Liver (tissue), 9 donors: ENCODE data around the gene MAPK8. TPM values are rescaled to one million over a fixed set of nuclear protein-coding genes. Genes with fewer than 3 reads are reported as not detected.

Source experiments
- DNase-seq: peaks from one replicate; pipeline ENCODE4 v3.0.0-alpha.2; 2017; ENCODE audit warnings: low spot score
- H3K27ac ChIP-seq, 2 donors: one replicate each; pipeline ENCODE4 v1.7.0; 2013; ENCODE audit warnings: inconsistent platforms in 2 of 2, low read length in 2 of 2, control low read depth in 1 of 2, low read depth in 1 of 2, mild to moderate bottlenecking in 1 of 2
- H3K27me3 ChIP-seq, 4 donors: one replicate each; pipeline versions ENCODE4 v1.6.1 to v1.7.0; 2013; ENCODE audit warnings: low read length in 3 of 4, inconsistent platforms in 1 of 4, mild to moderate bottlenecking in 1 of 4, moderate library complexity in 1 of 4; ENCODE audit not compliant: control insufficient read depth in 4 of 4, insufficient read depth in 4 of 4
- H3K36me3 ChIP-seq, 4 donors: one replicate each; pipeline versions ENCODE4 v1.6.1 to v1.7.0; 2013; ENCODE audit warnings: low read length in 3 of 4, mild to moderate bottlenecking in 3 of 4, low read depth in 1 of 4, moderate library complexity in 1 of 4; ENCODE audit not compliant: control insufficient read depth in 4 of 4, insufficient read depth in 3 of 4
- H3K4me1 ChIP-seq, 4 donors: one replicate each; pipeline versions ENCODE4 v1.6.1 to v1.7.0; 2013; ENCODE audit warnings: low read length in 3 of 4, mild to moderate bottlenecking in 3 of 4, moderate library complexity in 1 of 4; ENCODE audit not compliant: control insufficient read depth in 4 of 4, insufficient read depth in 4 of 4
- H3K4me3 ChIP-seq, 3 donors: one replicate each; pipeline versions ENCODE4 v1.6.1 to v1.7.0; 2013; ENCODE audit warnings: low read length in 3 of 3, control low read depth in 1 of 3, low read depth in 1 of 3, mild to moderate bottlenecking in 1 of 3
- H3K9ac ChIP-seq, 2 donors: one replicate each; pipeline ENCODE4 v1.7.0; 2013; ENCODE audit warnings: low read length in 2 of 2, mild to moderate bottlenecking in 2 of 2, moderate library complexity in 2 of 2, control low read depth in 1 of 2, low read depth in 1 of 2
- H3K9me3 ChIP-seq, 4 donors: one replicate each; pipeline versions ENCODE4 v1.6.1 to v1.7.0; 2013; ENCODE audit warnings: low read length in 3 of 4; ENCODE audit not compliant: control insufficient read depth in 4 of 4
- EGR1 ChIP-seq, 2 donors: IDR thresholded peaks; 2 replicates each; pipeline ENCODE4 v1.6.1; 2016 to 2018; ENCODE audit warnings: antibody characterized with exemption in 2 of 2, low read depth in 2 of 2
- FOXA2 ChIP-seq: IDR thresholded peaks from 2 replicates; pipeline ENCODE4 v1.6.1; 2016; ENCODE audit warnings: antibody characterized with exemption
- GABPA ChIP-seq, 2 donors: IDR thresholded peaks in 1 of 2; conservative IDR thresholded peaks in 1 of 2; 2 replicates each; pipeline ENCODE4 v1.6.1; 2016; ENCODE audit warnings: antibody characterized with exemption in 2 of 2, mild to moderate bottlenecking in 1 of 2, moderate library complexity in 1 of 2
- HNF4A ChIP-seq, 2 donors: conservative IDR thresholded peaks; 2 replicates each; pipeline ENCODE4 v1.6.1; 2016; ENCODE audit warnings: antibody characterized with exemption in 2 of 2, mild to moderate bottlenecking in 2 of 2
- HNF4G ChIP-seq: IDR thresholded peaks from 2 replicates; pipeline ENCODE4 v1.6.1; 2016; ENCODE audit warnings: antibody characterized with exemption
- JUND ChIP-seq, 2 donors: IDR thresholded peaks; 2 replicates each; pipeline ENCODE4 v1.6.1; 2016; ENCODE audit warnings: antibody characterized with exemption in 2 of 2
- MAX ChIP-seq: IDR thresholded peaks from 2 replicates; pipeline ENCODE4 v1.6.1; 2016; ENCODE audit warnings: antibody characterized with exemption
- NR2F2 ChIP-seq: IDR thresholded peaks from 2 replicates; pipeline ENCODE4 v1.6.1; 2016; ENCODE audit warnings: antibody characterized with exemption
- RAD21 ChIP-seq, 2 donors: IDR thresholded peaks; 2 replicates each; pipeline ENCODE4 v1.6.1; 2016; ENCODE audit warnings: antibody characterized with exemption in 2 of 2, mild to moderate bottlenecking in 2 of 2
- REST ChIP-seq: IDR thresholded peaks from 2 replicates; pipeline ENCODE4 v1.6.1; 2016; ENCODE audit warnings: antibody characterized with exemption, mild to moderate bottlenecking
- SP1 ChIP-seq: IDR thresholded peaks from 2 replicates; pipeline ENCODE4 v1.6.1; 2018; ENCODE audit warnings: antibody characterized with exemption, mild to moderate bottlenecking
- TAF1 ChIP-seq: conservative IDR thresholded peaks from 2 replicates; pipeline ENCODE4 v1.6.1; 2016; ENCODE audit warnings: antibody characterized with exemption, mild to moderate bottlenecking
- YY1 ChIP-seq: IDR thresholded peaks from 2 replicates; pipeline ENCODE4 v1.6.1; 2016; ENCODE audit warnings: antibody characterized with exemption, mild to moderate bottlenecking
- WGBS: extraction: QIAGEN DNeasy Blood & Tissue Kit; methylation state at CpG from one replicate; pipeline ENCODE4 v1.1.7; 2013; 5-methylcytosine and 5-hydroxymethylcytosine counted together
- polyA plus RNA-seq, 2 donors: library from polyadenylated mRNA; stranded (reverse) in 1 of 2; unstranded in 1 of 2; fragments of 200-250 nt in 1 of 2; fragments of >200 nt in 1 of 2; fragmentation: Nextera tagmentation in 1 of 2; extraction: Ambion mirVana in 1 of 2; gene quantifications; one replicate each; pipeline versions ENCODE4 v1.2.1 to v1.2.3, GENCODE V29; 2013 to 2015
- total RNA-seq, 2 donors: library from RNA; depleted of rRNA; stranded (reverse); fragments of >200 nt; gene quantifications; one replicate each; pipeline ENCODE4 v1.2.3, GENCODE V29; 2014
- TF ChIP-seq, protein P1 (sequence below): fragments of 150-350 bp; IDR thresholded peaks from 2 replicates; pipeline ENCODE4 v1.5.1; 2017; ENCODE audit warnings: improper control_type of control experiment, low read depth, low read length; ENCODE audit not compliant: missing input control
- TF ChIP-seq, protein P2 (sequence below): IDR thresholded peaks from 2 replicates; pipeline ENCODE4 v1.6.1; 2016; ENCODE audit warnings: antibody characterized with exemption
- donor health status: healthy.
- donor health status: healthy.
- donor health status: healthy.
- donor health status: healthy.
- donor health status: healthy.

Gene MAPK8
- total and polyA plus RNA-seq, 4 donors, result 14.9 to 51.6 (median 24.8) TPM

DNA sequence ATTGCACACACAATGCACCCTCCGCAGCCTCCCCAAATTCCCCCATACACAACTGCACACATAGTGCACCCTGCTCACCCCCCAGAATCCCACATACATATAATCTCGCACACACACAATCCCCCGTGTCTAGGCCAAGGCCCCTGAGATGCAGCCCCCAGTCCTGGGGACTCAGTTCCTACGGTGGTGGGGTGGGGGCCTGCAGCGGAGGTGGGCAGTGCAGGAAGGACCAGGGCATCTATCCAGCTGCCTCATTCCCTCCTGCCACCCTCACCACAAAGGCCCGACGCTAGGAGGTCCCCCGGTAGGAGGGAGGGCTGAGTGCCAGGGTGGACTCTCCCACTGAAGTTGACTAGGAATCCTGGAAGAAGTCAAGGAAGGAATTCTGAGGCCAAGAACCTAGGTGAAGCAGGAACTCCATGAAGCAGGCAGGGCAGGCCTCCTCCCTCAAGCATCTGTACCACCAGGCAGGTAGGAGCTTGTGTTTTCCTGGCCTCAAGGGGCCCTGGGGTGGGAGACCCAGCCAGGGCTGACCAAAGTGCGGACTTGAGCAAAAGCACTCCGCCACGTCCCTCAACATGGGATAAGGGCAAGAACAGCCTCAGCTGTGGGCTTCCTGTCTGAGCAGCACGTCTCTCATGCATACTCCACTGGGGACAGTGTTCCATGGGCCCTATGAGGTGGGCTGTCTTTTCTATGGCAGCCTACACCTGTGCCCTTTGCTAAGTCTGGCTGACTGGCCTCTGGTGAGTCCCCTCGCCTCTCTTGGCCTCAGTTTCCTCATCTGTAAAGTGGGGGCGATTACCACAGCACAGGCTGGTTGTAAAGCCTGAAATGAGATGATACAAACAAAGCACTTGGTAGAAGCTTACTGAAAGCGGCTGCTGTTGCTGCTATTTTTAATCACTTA lies 145.7 kb downstream of the MAPK8 start:
- H3K4me1 ChIP-seq, result peaks cover 0 to 3% (median 0%) of the 10 kb centered on the region in 4 donors
- H3K9me3 ChIP-seq, result no peaks in the 10 kb centered on the region
- DNase-seq, result no peak
- H3K27me3 ChIP-seq, result no peaks in the 10 kb centered on the region
- 84% methylated on average over 15 of the region's 15 CpGs for WGBS
- H3K9ac ChIP-seq, result no peak overlapping the region
- no peak overlapping the region for H3K27ac ChIP-seq
- no peaks in the 10 kb centered on the region for H3K36me3 ChIP-seq
- TF ChIP-seq TAF1, result no peak
- TF ChIP-seq RAD21 (IDR thresholded peaks at IDR 0.05), result no peak
- no peak for TF ChIP-seq YY1
- no peak for TF ChIP-seq FOXA2
- no peak for TF ChIP-seq GABPA (IDR thresholded peaks at IDR 0.05 in 1 of 2, conservative IDR thresholded peaks at IDR 0.05 in 1 of 2)
- no peak for TF ChIP-seq MAX
- TF ChIP-seq SP1, result no peak
- TF ChIP-seq HNF4G, result no peak
- TF ChIP-seq, protein P1, sequence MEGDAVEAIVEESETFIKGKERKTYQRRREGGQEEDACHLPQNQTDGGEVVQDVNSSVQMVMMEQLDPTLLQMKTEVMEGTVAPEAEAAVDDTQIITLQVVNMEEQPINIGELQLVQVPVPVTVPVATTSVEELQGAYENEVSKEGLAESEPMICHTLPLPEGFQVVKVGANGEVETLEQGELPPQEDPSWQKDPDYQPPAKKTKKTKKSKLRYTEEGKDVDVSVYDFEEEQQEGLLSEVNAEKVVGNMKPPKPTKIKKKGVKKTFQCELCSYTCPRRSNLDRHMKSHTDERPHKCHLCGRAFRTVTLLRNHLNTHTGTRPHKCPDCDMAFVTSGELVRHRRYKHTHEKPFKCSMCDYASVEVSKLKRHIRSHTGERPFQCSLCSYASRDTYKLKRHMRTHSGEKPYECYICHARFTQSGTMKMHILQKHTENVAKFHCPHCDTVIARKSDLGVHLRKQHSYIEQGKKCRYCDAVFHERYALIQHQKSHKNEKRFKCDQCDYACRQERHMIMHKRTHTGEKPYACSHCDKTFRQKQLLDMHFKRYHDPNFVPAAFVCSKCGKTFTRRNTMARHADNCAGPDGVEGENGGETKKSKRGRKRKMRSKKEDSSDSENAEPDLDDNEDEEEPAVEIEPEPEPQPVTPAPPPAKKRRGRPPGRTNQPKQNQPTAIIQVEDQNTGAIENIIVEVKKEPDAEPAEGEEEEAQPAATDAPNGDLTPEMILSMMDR, result no peak
- TF ChIP-seq, protein P2, sequence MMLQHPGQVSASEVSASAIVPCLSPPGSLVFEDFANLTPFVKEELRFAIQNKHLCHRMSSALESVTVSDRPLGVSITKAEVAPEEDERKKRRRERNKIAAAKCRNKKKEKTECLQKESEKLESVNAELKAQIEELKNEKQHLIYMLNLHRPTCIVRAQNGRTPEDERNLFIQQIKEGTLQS, result no peak
- no peak for TF ChIP-seq NR2F2
- TF ChIP-seq HNF4A (conservative IDR thresholded peaks at IDR 0.05), result no peak
- TF ChIP-seq EGR1 (IDR thresholded peaks at IDR 0.05; ENCODE audit: low read depth in 2 of 2), result no peak
- no peak for TF ChIP-seq JUND (IDR thresholded peaks at IDR 0.05)
- no peak overlapping the region for H3K4me3 ChIP-seq

- TF ChIP-seq, protein P2, result no peak
- TF ChIP-seq HNF4G (no peak), HNF4A (conservative IDR thresholded peaks at IDR 0.05) (no peak), REST (no peak)
- TF ChIP-seq, protein P1, result no peak
- Histone ChIP-seq H3K4me3 (no peak overlapping the region), H3K9ac (no peak overlapping the region), H3K36me3 (no peaks in the 10 kb centered on the region), H3K27ac (no peak overlapping the region), H3K4me1 (peaks cover 0 to 3% (median 0%) of the 10 kb centered on the region in 4 donors), H3K27me3 (no peaks in the 10 kb centered on the region), H3K9me3 (no peaks in the 10 kb centered on the region)
- no peak for DNase-seq
- WGBS, result 67% methylated on average over 6 of the region's 6 CpGs
These were observed 146.5 kb downstream of the MAPK8 start for GRCh38 chr10:48452879-48453412.
